EL (cell line): ENCODE measurements around the gene RO60.
A peak's percentile ranks its signal among the peaks of the same experiment; 100 is the strongest.
"Not testable (repeated sequence)": the region's sequence is repeated elsewhere in the genome, so short reads cannot be mapped to it uniquely, and the experiment has no call there.

Source experiments
- DNase-seq: peaks from one replicate; pipeline ENCODE4 v3.0.0-alpha.2; 2016

RO60 gene

DNA sequence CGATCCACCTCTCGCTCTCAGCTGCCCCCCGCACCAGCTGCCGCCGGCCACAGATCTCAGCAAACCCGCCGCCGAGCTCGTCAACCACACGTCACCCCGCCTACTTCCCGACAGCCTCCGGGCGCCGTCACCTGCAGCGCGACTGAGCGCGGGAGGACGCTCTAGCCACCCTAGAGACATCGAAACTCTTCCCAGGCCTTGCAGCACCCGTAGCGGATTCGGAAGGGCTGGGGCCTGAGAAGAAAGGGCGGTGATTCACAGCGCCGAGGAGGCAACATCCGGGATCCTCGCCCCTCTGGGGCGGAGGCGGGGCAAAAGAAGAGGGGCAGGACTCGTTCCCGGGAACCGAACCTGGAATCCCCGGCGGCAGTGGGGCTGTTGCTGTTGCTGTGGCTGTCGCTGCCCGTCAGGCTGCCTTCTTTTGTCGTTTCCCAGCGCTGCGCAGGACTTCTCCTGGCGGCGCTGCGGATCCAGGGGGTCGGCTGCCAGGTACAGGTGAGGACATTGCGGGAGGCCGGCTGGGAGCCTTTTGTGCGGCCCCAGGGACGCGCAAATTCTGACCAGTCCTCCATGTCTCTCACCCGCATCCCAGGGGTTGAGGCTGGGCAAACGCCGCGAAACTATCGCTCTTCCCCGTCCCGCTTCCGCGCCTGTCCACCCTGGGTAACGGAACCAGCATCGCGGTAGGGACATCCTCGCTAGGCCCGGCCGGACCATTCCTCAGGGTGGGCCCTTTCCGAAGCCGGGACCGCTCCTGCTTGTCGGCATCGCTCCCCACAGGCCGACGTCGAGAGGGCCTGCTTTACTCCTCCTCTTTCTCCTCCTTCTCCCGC lies at the start of gene RO60, which contains the start of gene UCHL5:
TSS of gene RO60 (plus strand) at position 331 of the 833 bp plus-strand sequence. CDS start 9,443 bp downstream, outside the sequence.
TSS of gene UCHL5 (minus strand) at position 79 of the 833 bp plus-strand sequence. CDS start 100 bp downstream, outside the sequence.
- peak; percentile 99 for DNase-seq

DNA sequence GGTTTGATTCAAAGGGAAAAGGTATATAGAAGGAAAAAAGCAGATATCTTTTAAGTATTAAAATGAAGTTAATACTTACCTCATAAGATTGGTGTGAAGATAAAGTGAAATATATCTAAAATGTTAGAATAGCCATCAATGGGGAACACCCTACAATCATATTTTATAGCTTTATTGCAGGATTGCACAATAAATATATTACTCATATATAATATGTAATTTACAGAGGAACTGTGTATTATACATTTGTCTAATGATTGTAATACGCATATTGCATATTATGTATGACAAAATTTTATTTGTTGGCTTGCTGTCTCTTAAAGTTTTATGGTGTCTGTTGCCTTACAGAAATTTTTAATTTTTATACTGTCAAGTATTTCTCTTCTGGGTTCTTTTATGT lies 48.0 kb upstream of the RO60 start:
- DNase-seq, result no peak

DNA sequence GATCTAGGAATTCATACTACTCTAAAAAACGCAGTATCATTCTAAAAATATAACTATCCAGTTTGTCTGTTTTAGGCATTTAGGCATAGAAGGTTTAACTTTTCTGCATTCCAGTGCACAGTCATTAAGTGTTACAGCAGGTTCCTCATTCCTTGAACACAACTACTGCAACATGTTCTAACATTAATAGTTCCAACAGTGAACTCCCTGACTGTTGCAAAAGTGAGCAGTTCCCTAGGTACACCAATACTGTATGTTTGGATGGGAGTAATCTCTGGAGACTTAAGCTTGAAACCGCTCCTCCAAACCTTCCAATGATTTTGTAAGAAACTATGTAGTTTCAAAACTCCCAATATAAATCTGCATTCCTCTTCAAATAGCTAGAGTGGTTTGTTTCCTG lies 46.4 kb upstream of the RO60 start:
- peak; percentile 2 for DNase-seq

DNA sequence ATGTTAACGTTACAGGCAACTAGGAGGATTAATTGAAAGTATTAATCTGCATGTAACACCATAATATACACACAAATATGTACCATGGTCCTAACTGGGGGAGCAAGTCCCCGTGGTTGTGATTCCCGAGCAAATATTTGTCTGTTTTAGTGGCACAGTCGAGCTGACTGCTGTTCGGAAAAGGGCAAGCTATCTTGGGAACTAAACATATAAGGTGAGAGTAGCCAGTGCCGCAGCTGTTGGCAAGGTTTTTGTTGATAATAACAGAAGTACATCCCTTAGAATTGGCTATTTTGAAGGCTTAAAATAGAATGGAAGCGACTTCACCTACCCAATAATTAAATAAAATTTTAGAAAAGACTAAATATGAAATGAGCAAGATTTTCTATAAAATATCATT lies 45.7 kb upstream of the RO60 start:
- no peak for DNase-seq

DNA sequence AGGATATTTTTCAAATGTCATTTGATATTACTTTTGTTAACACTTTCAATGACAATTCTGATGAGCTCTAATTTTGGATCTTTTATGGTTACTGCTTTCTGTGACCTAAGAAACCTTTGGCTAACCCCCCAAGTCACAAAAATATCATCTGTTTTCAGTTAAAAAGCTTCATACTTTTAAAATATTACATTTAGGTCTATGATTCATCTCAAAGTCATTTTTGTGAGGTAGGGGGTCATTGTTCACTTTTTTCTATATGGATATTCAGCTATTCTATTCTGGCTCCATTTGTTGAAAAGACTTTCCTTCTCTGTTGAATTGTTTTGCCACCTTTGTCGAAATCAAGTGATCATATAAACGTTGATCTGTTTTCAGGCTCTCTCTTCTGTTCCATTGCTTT lies 45.0 kb upstream of the RO60 start:
- DNase-seq, result peak; percentile 28

DNA sequence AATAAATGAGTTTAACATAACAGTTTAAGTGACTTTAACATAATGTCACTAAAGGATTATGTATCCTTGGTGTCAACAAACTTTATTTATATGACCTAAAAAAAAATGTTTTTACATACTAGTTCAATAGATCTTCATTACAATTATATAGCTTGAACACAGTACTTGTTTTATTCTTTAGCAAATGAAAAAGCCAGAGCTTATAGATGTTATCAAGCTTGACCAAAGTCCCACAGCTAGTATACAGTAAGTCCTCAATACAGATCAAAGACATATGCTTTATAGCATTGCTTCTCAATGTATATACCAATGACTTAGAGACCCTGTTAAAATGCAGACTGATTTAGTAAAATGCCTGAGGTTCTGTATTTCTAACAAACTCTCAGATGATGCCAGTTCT lies 42.6 kb upstream of the RO60 start:
- no peak for DNase-seq

DNA sequence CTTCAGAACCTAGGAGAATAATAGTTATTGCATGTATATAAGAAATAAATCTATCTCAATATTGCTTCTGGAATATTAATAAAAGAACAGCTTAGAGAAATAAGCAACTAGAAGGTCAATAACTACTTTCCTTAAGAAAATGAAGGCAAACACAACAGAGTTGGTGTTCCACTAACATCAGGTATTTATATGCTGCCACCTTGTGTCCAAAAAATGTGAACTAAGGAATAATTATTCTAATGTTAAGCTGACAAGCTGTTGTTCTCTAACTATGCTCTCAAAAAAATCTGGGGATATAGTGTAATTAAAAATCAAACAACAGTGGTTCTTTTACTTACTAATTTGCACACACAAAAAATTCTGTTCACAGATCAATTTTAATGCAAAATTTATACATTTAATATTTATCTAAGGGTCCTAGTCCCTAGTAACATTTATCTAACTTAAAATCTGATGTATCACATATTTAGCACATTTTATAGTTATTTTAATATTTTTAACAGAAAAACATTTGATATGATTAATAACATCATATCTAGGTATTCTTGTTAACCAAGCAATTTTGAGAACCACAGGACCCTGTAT lies 39.9 kb upstream of the RO60 start:
- DNase-seq, result peak; percentile 48

DNA sequence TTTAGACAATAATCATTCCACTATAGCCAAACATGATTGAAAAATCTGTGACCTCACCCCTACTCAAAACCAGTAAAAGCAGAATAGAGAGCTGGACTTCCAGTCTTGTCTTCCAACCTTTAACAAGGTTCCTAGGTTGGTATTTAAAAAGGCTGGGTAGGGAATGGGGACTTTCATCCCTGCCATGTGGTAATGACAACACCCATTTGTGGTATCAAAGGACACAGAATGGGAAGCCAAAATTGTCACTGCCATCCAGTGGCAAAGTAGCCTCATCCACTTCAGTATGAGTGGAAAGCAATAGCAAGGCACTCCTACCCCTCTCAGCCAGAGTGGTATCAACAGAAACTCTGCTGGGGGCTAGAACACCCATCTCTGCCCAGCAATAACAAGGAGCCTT lies 34.2 kb upstream of the RO60 start:
- DNase-seq, result no peak

DNA sequence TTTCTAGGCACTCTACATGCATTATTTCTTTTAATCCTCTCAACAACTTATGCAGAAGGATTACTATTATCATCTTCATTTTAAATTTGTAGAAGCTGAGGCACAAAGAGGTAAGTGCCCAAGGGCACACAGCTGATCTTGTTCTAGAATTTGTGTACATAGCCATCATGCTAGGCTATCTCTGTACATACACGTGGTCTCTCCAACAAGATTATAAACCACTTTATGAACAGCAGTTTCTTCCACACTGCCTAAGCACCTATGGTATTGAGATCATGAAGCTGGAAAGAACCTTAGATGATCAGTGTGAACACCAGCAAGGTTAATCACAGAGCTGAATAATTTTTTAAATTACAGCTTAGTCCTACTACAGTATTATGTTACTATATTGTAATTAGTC lies 29.1 kb upstream of the RO60 start:
- DNase-seq, result no peak

DNA sequence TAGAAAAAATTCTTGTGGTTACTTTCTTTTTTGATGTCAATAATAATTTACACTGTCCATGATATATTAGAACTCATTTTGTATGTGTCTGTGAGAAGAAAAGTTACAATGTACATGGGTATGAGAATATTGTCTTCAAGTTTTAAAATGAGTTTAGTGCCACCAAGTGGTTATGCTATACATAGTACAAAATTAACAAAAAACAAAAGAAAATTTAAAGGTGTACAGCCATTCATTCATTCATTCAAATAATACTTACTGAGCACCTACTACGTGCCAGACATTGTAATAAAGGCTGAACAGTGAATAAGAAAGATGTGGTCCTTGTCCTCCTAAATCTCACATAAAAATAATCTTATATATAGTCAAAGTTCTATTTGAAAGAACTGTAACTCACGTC lies 28.0 kb upstream of the RO60 start:
- DNase-seq, result no peak

DNA sequence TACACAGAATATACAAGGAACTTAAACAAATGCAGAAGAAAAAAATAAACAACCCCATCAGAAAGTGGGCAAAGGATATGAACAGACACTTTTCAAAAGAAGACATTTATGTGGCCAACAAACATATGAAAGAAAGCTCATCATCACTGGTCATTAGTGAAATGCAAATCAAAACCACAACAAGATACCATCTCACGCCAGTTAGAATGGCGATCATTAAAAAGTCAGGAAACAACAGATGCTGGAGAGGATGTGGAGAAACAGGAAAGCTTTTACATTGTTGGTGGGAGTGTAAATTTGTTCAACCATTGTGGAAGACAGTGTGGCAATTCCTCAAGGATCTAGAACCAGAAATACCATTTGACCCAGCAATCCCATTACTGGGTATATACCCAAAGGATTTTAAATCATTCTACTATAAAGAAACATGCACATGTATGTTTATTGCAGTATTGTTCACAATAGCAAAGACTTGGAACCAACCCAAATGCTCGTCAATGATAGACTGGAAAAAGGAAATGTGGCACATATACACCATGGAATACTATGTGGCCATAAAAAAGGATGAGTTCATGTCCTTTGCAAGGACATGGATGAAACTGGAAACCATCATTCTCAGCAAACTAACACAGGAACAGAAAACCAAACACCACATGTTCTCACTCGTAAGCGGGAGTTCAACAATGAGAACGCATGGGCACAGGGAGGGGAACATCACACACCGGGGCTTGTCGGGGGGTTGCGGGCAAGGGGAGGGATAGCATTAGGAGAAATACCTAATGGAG lies 26.6 kb upstream of the RO60 start:
- not testable (repeated sequence) for DNase-seq

DNA sequence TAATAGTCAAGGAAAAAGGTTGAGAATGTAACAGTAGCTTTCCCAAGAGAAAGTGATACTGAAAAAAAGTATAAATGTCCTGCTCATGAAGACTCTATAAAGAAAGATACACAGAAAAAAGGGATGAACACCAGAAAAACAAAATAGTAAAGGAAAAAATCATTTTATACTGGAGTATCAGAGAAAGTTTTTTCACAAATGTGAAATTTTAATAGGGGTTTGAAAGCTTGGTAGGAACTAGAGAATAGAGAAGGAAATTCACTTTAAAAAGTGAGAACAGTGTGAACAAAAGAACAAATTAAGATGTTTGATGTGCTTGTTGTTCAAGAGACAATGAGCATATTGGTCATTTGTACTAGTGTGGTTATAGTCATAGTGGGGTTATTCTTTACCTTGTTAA lies 25.8 kb upstream of the RO60 start:
- DNase-seq, result no peak

DNA sequence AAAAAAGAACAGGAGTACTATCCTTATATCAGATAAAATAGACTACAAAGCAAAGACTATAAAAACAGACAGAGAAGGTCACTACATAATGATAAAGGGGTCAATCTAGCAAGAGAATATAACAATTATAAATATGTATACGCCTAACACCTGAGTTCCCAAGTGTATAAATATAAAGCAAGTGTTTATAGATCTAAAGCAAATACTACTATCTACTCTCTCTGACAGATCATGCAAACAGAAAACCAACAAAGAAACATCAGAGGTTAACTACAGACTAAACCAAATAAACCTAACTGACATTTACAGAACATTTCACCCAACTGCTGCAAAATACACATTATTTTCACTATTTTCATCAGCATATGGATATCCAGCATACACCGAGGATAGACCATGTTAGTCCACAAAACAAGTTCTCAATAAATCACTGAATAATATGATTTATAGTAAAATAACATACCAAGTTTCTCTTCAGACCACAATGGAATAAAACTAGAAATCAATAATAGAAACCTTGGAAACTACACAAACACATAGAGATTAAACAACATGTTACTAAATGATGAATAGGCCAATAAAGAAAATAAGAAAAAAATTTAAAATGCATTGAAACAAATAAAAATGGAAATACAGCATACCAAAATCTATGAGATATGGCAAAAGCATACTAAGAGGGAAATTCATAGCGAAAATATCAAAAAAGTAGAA lies 22.9 kb upstream of the RO60 start:
- DNase-seq, result no peak

DNA sequence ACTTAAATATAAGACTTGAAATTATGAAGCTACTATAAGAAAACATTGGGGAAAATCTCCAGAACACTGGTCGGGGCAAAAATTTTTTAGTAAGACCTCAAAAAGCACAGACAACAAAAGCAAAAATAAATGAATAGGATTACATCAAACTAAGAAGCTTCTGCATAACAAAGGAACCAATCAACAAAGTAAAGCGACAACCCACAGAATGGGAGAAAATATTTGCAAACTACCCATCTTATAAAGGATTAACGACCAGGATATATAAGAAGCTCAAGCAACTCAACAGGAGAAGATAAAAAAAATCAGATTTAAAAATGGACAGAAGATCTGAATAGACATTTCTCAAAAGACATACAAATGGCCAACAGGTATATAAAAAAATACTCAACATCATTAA lies 19.4 kb upstream of the RO60 start:
- no peak for DNase-seq

DNA sequence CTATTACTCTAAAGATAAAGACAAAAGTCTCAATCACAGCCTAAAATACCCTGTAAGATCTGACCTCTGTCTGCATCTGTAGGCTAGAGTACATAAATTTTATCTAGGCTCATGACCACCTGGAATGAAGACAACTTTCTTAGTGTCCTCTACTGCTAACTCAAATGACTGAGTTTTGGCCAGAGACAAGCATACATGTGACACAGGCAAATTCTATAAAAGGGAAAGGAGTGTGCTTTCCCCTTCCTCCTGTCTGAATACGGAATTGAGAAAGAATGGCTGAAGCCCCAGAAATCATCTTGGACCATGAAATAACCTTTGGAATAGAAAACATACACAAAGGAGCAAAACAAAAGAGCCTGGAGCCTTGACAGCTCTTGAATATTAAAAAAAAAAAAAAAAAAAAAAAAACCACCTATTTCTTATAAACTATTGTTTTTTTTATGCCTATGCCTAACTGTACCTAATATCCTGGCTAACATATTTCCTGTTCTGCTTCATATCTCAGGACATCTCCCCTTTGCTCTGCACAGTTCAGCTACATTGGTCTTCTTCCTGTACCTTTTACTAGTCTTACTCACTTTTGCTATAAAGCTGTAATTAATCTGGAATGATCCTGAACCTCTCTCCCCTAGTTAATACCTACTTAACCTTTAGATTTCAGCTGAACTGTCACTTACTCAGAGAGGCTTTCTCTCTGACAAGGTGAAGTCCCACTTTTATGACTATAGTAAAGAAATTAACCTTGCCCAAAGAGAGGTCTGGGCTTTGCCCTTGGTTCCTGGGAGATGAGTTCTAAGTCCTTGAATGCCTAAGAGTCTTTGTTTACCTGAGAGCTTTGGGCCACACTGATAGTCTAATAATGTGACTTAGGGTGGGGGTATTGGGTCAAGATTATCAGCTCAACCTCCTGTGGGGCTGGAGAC lies 16.4 kb upstream of the RO60 start:
- DNase-seq, result no peak

DNA sequence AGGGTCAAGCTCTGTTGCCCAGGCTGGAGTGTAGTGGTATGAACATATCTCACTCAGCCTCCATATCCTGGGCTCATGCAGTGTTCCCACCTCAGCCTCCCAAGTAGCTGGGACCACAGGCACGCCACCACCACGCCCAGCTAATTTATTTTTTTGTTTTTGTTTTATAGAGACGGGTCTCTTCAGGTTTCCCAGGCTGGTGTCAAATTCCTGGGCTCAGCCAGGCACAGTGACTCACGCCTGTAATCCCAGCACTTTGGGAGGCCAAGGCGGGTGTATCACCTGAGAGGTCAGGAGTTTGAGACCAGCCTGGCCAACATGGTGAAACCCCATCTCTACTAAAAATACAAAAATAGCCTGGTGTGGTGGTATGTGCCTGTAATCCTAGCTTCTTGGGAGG lies 10.5 kb upstream of the RO60 start:
- DNase-seq, result not testable (repeated sequence)

DNA sequence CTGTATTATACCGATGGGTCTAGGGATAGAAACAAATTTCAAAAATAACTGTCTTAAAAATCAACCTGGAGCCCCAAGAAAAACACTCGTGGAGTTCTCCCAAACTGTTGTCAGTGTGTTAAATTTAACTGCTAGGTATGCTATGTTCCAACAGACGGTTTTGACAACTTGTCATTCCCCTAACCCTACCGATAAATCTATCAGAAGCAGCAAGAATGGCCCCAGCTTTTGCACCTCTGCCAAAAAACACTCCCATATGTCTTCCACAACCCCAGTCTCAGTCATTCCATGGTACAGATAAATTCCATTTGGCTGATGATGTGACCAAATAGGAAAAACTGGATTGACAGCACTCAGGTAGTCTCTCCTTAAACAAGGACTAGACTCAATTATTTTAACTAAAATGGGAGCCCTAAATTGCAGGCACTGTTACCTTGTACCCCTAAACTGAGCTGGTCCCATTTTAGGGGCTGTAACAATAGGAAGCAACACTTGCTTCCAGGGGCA lies 5.2 kb upstream of the RO60 start:
- DNase-seq, result no peak

DNA sequence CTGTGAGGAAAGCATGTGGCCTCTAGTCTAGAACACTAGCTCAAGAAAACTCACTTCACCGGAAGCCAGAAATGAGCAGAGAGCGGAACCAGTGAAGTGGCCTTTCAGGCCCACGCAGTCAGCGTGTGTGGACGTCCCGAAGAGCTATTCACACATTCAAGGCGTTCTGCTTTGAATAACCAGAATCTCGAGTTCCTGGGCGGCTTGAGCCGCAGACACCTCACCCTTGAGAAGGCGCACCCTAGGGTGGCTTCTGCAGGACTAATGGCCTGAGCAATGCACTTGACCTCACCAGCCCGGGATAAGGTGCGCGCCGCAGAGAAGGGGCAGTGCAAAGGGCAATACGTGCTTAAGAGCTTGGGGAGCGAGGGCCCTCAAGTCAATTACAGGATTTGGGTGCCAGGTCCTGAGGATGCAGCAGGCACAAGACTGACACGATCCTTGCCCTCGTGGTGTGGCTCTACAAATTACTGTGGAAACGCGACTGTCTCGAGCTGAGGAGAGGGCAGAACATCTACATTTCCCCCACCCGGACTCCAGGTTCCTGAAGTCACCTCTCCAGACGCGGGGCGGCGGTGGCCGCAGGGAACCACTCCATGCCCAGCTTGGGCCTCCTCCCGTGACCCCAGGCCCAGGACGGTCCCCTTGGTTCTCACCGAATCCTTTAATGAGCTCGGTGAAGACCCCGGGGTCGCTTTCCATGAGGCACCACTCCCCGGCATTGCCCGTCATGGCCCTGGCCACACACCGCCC lies 707 bp upstream of the RO60 start:
- DNase-seq, result peak; percentile 63

DNA sequence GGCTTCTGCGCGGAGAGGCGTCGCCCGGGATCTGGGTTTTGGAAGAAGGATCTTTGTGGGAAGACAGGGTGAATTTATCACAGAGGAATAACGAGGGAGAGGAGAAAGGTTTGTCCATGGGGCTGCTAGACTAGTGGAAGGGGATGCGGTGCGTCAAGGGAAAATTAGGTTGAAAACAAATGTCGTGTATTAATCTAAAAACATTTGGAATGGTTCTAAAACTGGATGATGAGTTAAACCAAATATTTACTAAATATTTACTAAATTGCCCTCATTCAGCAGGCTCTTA lies 647 bp downstream of the RO60 start:
- no peak for DNase-seq

DNA sequence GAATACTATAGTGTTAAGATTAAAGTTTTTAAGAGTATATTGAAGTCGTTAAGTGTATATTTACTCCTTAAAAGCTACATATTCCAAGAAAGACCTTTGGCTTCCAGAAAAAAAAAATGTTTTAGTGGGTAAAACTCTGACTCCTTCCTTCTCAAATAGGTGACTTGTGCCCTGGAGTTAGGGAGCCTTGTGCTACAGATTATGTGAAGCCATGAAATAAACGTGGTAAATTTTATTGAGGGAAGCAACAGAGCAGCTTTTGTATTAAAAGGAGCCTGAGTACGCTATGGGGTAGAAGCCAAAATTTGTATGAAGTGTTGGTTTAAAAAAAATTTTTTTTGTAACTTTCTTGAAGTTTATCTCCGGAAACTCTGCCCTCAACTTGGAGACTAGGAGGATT lies 994 bp downstream of the RO60 start:
- DNase-seq, result no peak

DNA sequence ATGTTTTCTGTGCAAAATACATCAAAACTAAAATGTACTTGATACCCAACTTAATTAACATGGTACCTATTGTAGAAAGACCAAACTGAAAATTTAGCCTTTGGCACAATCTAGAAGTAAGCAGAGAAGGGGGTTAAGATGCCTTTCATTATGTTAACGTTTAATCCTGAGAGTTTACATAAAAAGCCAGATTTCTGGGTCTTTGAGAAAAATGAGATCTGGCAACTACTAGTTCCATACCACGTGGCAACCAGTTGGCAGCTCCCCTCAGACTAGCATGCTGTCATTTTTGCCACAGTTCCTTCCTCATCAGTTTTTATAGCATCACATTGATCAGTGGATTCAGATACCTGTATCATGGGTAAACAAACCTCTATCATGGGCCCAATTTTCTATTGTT lies 1.5 kb downstream of the RO60 start:
- peak; percentile 27 for DNase-seq
